ENCODE measurements around the gene TECRL. TPM values are rescaled to one million over a fixed set of nuclear protein-coding genes. Genes with fewer than 3 reads are reported as not detected.

Gene TECRL
- not detected in 2 replicates for total RNA-seq

DNA sequence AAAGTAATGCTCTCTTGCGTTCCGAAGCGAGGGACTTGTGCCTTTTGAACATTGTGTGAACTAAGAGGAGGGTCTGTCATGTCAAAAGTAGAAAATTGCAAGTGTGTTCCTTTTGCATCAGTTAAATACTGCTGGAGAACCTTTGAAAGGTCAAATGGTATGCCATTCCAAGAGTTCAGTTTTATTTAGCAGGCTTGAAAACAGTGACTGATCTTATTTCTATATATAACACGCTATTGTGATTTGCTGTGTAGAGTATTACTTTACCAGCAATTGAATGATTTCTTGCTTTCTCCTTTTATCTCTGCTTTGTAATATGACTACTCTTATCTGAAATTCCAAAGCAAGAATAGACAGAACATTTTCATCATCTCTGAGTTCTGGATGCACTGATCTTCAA is at the start of gene TECRL:
TSS of gene TECRL (minus strand) at position 151 of the 400 bp plus-strand sequence. CDS start at position 52, 99 bp downstream.

